Activated CD4-positive, CD25-positive, alpha-beta regulatory T cell treated with anti-CD3 and anti-CD28 coated beads, Interleukin-2, amount 50 U/mL, for 16 hours (primary cell): Measurements from ENCODE around the gene GUCA2B.

Experiments
- DNase-seq: peaks from one replicate; pipeline ENCODE4 v3.0.0-alpha.2; 2020; ENCODE audit warnings: low read depth, low spot score

The GUCA2B gene

DNA sequence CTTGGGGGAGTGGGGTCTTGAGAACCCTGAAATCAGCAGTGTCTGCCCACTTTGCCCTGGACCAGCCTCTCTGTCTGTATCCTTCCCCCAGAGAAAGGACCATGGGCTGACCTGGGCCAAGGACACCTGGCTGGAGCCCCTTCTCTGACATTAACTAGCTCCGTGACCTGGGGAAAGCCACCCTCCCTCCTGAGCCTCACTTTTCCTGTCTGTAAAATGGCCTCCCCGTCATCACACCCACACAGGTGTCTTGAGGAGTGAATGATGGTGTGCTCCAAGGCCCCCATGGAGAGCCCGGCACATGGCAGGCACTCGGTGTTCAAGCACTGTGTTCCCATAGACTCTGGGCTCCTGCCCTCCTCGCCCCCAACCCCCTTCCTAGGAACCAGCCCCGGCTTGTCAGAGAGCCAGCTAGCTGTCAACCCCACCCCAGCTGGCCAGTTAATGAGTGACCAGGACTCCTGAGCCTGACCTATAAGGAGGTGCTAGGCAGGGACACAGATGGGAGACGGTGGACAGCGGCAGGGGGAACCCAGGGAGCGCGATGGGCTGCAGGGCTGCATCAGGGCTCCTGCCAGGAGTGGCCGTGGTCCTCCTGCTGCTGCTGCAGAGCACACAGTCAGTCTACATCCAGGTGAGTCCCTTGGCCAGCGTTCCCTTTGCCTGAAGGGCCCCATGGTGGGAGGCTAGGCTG lies at the start of gene GUCA2B:
Gene GUCA2B, plus strand, starts transcription at position 504 of the 694 bp plus-strand sequence. Its CDS starts 41 bp downstream, at position 545.
- DNase-seq = no peak

DNA sequence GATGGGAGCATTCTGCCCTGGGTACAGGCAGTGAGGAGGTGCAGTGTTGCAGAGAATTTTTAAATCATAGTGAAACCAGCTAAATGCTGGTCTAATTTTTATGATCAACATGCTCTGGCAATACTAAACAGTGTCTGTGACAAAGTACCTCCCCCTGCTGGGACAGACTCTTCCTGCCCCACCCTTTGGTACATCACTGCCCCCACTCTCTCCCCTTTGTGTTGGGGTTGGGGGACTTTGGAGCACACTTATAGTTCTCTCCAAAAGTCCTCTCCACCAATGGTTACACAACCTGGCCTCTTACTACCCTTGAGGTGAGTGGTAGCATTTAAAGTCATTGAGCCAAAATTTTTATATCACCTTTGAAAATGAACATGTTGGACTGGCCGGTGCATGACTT lies 48.2 kb upstream of the GUCA2B start:
- no peak for DNase-seq

DNA sequence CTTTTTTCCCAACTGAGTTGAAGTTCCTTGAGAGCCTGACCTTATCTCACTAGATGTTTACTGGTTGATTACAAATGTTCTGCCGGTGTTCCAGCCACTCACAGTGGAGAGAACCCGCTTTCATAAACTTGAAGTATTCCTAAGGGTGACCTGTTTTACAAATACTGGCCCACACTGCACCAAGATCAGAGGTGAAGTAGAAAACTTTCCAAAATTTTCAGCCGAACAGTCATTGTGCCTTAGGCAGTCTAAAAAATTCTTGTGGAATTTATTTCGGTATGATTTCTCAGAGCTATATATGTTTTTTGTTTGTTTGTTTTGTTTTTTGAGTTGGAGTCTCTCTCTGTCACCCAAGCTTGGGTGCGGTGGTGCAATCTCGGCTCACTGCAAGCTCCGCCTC lies 44.9 kb upstream of the GUCA2B start:
- no peak for DNase-seq

DNA sequence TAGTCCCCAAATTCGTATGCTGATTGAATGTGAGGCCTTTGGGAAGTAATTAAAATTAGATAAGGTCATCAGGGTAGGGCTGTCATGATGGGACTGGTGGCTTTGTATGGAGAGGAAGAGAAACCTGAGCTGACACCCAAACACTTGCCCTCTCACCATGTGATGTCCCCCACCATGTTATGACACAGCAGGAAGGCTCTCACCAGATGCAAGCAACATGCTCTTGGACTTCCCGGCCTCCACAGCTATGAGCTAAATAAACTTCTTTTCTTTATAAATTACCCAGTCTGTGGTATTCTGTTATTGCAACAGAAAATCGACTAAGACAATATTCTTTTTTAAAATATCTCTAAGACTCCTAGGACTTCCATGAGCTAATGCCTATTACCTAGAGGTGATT lies 43.6 kb upstream of the GUCA2B start:
- no peak for DNase-seq

DNA sequence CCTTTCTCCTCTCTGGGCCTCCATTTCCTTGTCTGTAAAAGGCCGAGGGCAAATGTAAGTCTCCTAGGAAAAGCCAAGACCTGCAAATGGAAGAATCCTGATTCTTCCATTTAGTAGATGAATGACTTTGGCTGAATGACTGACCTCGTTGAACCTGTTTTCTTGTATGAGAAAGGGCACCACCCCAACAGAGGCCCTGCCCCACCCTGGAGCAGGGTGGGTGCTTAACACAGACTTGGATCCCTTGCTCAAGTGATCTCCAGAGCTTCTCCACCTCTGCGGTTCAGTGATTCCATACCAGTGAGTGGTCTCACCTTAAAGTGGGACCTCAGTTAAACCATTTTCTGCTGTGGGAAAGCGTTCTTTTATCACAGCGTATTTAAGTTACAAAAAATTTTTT lies 39.0 kb upstream of the GUCA2B start:
- DNase-seq = no peak

DNA sequence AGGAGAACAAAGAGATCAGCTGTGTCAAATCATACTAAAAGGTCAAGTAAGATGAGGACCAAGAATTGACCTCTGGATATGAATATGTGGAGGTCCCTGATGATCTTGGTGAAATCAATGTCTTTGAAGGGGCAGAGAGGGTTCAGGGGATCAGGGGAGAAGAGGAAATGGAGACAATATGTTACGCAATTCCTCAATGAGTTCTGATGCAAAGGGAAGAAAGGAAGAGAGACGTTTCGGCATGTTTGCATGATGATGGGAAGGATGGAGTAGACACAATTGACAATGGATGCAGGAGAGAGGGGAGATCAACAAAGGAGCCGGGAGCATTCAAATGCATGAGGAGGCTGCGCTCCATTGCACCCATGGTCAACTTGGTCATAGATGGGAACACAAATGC lies 36.0 kb upstream of the GUCA2B start:
- no peak for DNase-seq

DNA sequence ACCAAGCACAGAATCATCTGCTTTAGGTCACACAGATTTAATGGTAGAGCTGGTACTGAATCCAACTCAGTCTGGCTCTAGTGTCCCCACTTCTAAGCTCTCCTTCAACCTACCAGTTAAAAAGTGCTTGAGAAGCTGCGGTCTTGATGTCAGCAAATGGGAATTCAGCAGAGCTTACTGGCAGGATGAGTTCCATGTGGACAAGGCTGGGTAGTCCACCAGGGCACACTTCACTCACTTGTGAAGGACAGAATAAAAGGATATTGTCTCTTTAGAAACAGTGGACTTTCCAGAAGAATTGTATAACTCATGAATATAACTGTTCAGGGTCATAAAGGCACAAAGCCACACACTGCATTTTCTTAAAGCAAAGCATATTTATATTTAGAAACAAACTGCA lies 35.1 kb upstream of the GUCA2B start:
- DNase-seq = no peak

DNA sequence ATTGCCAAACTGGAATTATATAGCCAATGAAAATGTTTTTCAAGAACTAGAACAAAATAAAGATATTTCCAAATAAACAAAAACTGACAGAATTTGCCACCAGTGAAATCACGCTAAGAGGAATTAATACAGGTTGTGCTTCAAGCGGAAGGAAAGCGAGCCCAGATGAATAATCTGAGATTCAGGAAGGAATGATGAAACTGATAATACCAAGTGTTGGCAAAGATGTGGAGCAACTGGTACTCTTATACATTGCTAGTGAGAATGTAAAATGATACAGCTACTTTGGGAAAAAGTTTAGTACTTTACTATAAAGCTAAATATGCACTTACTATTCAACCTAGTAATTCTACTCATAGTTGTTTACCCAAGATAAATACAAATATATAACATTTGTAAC lies 30.8 kb upstream of the GUCA2B start:
- no peak for DNase-seq

DNA sequence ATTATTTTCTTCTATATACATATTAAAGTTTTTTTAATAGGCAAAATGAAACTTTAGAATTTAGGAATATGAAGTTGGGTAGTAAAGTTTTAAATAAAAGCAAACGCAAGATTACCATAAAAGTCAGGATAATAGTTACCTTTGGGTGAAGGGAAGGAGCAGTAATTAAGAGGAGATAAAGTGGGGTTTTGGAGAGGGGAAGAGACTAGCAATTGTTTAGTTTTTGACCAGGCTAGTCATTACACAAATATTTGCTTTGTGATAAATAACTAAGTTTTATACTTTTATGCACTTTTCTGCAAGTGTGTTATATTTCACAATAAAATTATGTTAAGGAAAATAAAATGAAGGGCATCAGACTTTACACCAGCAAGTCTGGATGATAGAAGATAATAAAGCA lies 27.7 kb upstream of the GUCA2B start:
- no peak for DNase-seq

DNA sequence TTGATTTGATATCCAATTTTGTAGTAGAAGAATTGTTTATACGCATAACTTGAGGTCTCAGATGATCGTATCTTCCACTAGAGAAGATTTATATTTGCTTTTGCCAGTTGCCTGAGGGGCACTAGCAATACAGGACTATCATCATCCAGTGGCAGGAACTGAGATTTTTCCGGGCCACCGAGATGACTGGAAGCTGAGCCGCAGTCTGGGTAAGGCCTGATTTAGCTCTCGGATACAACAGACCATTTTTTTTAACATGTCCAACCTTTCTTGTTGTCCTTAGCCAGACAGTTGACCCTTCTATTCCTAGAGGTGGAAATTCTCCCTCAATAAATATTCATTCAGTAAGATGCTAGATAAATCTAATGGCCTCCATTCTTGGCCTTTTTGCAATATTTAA lies 25.4 kb upstream of the GUCA2B start:
- no peak for DNase-seq

DNA sequence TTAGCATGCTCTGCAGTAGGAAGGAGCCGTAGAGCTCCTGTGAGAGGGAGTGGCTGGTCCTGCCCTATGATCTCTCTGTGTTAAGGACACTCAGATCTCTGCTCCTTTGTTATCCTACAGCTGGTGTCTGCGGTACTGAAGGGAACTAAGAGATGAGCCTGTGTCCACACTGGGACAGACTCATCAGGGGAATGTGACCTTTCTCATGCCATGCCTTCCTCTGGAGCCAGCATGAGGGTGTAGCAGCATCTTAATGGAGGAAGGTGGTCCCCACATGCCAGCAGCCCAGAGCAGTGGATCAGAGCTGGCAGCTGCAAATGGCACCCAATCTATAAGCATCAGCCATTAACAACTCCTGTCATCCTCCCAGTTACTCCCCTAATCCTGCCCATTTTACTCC lies 24.7 kb upstream of the GUCA2B start:
- DNase-seq = no peak

DNA sequence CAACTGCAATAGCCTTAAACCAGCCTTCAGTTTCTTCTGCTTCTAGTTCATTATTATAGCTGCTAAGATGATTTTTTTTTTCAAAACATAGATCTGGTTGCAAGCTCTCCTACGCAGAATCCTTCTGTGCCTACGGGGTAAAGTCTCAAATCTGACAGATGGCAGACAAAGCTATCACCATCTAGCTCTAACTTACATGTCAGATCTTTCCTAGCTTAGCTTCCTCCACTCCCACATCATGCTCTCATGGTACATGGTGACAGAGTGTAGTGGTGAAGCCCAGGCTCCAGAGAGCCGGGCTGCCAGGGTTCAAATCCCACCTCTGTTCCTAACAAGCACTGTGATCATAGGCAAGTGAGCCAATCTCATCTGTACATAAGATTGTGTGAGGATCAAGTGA lies 24.2 kb upstream of the GUCA2B start:
- no peak for DNase-seq

DNA sequence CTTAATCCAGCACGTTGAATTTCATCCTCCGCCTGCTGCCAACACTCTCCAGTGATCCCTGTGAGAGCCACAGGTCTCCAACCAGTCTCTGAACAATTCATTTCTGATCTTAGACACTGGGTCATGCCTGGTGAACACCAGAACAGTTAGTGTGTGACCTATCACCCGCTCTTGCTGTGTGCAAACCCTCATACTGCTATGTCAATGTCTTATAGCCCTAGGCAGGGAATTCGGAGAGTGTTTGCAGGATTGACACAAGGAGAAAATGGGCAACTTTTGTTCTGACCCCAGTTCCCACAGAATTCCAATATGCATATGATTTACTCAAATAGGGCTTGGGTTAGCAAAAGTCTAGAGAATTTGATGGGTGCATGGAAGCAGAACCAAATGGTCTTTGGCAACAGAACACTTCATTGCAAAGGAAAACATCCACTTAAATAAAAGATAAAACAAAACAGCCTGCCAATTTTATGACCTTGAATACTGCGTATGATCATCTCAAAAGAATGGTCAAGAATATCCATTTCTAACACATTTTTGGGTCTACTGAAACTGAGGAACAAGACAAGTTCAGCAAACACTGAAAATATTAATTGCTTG lies 23.0 kb upstream of the GUCA2B start:
- DNase-seq = no peak

DNA sequence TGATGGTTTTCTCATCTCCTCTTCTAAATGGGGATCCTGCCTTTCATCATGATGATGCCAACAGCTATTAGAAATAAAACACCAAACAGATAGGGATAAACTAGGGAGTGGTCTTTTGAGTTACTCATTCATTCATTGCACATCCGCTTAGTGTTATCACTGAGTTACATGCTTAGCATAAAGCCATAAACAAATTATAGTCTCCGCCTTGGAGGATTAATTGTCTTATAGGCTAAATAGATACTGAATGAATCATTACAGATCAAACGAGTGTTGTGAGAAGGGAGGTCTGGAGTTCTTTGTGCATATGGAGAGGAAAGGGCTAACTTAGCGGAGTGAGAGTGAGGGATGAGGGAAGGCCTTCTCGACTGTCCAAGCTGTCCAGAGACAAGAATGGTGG lies 19.8 kb upstream of the GUCA2B start:
- no peak for DNase-seq

DNA sequence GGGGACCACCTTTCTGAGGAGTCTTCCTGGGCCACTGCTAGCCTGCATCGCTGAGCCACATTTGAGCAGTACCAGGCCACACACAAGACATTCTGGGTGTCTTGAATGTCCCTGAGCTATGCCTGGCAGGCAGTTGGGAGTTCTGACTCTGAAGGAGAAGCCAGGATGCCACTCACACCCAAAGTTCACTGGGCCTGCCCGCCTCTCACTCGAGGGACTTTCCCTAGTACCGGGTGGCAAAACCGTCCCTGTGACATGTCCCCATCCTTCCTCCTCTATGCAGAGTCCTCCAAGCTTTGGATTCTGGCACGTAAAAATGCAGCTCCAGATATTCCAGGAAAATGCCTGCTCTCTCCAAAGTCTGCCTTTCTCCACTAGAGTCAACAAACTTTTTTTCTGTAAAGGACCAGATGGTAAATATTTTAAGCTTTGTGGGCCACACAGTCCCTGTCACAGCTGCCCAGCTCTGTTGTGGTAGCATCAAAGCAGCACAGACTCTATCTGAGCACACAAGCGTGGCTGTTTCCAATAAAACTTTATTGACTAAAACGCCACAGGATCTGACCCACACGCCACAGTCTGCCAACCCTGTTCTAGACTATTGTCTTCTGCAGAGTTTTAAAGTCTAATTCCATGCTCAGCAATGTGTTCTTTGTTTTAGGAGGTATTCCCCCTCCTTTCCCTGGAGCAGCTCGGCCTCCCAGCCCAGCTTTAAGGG lies 19.2 kb upstream of the GUCA2B start:
- DNase-seq = no peak

DNA sequence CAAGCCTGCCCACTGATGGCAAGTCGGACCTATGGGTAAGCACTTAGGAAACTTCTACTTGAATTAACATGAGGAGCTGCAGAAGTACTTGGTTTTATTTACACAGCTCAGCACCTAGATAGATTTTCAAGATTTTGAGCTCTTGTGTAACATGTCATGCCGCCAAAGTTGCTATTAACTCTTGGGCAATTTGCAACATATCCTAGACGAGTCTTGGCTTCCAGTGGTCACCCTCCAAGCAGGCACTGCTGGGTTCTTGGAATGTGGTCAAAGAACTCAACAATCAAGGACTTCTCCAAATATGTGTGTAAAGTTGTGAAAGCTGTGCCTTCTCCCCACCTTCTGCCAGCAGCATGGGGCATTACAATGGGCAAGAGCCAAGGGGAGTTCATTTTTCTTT lies 17.8 kb upstream of the GUCA2B start:
- DNase-seq = no peak

DNA sequence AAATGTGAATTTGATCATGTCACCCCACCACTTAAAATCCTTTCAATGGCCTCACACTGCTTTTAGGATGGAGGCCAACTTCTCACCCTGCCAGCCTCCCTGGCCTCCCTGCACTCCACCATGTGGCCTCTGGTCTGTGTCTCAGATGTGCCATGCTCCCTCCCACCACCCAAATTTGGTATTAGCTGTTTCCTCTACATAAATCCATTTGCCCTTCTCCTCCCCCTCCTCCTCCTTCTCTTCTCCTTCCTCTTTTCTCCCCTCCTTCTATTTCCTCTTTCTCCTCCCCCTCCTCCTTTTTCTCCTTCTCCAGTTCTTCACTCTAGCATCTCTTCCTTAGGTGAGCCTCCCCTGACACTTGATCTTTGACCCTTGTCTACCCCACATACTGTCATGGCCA lies 16.7 kb upstream of the GUCA2B start:
- no peak for DNase-seq

DNA sequence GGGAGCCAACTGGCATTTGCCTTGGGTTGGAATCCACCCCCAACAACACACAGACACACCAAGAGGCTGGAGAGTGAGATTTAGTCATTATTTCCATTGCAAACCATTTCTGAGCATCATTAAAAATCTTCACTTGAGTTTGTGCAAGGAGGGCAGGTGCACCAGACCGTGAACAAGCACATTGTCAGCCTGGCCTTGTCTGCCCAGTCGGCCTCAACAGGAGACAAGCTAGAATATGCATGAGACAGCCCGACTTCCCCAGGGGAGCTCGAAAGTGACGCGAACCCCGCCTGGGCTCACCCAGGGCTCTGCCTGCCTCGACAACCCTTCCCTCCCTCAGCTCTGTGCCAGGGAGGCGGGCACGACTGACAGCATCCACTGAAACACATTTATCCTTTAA lies 15.4 kb upstream of the GUCA2B start:
- DNase-seq = no peak

DNA sequence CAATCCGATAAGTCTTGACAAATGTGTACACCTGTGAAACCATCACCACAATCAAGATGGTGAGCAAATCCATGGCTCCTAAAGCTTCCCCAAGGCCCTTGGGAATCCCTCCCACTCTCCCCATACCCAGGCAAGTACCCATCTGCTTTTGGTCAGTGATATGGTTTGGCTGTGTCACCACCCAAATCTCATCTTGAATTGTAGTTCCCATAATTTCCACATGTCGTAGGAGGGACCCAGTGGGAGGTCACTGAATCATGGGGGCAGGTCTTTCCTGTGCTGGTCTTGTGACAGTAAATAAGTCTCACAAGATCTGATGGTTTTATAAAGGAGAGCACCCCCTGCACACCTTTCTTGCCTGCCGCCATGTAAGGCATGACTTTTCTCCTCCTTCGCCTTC lies 14.6 kb upstream of the GUCA2B start:
- DNase-seq = no peak

DNA sequence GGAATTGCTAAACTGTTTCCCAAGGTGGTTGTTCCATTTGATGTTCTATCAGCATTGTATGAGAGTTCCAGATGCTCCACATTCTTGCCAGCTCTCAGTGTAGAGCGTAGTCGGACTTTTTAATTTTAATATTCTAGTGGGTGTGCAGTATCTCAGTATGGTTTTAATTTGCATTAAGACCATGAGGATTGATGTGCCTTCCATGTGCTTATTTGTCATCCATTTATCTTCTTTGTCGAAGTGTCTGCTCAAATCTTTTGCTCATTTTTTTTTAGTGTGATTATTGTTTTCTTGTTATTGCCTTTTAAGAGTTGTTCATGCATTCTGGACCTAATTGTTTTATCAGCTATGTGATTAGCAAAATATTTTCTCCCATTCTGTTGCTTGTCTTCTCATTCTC lies 13.8 kb upstream of the GUCA2B start:
- DNase-seq = no peak

DNA sequence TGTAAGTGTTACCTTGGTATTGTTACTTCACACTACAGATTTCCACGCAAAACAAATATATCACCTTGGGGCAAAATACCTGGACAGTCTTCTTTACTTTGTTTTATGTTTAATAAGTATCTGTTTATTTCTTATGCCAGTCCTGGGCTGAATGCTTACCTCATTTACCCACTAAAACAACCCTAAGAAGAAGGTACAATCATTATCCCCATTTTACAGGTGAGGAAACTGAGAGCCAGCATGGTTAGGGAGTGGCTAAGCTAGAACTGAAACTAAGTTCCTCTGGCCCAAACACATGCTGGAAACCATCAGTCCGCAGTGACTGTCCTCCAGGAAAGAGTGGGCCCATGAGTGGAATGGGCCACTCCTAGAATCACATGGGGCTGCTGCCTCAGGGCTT lies 13.0 kb upstream of the GUCA2B start:
- no peak for DNase-seq

DNA sequence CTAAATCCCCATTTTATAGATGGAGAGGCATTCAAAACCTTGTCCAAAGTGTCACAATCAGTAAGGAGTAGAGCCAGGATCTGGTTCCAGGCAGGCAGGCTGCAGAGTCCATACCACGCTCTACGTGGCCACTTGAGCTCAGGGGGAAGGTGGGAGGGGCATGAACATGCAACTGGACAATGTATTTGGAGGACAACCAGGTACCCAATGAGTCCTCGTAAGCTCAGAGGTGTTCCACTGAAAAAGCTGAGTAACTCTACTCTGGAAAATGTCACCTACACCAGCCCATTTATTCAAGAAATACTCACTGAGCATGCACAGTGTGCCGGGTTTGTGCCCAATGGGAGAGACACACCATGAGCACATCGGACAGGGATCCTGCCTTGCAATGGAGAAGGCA lies 11.2 kb upstream of the GUCA2B start:
- DNase-seq = no peak
